Upper lobe of left lung (tissue), 4 donors: ENCODE results near the gene ENDOV.

Experiments used
- CTCF ChIP-seq, 6 experiments: fragments of 450-650 bp in 4 of 6; fragments of 200-600 bp in 2 of 6; sonication (generic) in 2 of 6; IDR thresholded peaks; one replicate each; pipeline ENCODE4 v1.5.1; 2016 to 2019; ENCODE audit warnings: antibody characterized with exemption in 6 of 6
- EP300 ChIP-seq, 4 donors: sonication (generic); formaldehyde crosslinking; IDR thresholded peaks; one replicate each; pipeline ENCODE4 v1.5.1; 2017; ENCODE audit warnings: antibody characterized with exemption in 4 of 4, control low read depth in 2 of 4
- POLR2A ChIP-seq, 4 donors: fragments of 450-650 bp; IDR thresholded peaks; one replicate each; pipeline ENCODE4 v1.5.1; 2016 to 2017; ENCODE audit warnings: antibody characterized with exemption in 4 of 4, mild to moderate bottlenecking in 2 of 4

- TF ChIP-seq EP300 (IDR thresholded peaks at IDR 0.05) (no peak), CTCF (IDR thresholded peaks at IDR 0.05) (no peak), POLR2A (IDR thresholded peaks at IDR 0.05) (no peak)
These were observed 67.8 kb downstream of the ENDOV start for GRCh38 chr17:80482555-80483308.
